ENCODE measurements around the gene IP6K3. TPM values are rescaled to one million over a fixed set of nuclear protein-coding genes. Genes with fewer than 3 reads are reported as not detected.

The IP6K3 gene
- total and polyA plus RNA-seq, 2 donors = 0.95 to 2.4 TPM

DNA sequence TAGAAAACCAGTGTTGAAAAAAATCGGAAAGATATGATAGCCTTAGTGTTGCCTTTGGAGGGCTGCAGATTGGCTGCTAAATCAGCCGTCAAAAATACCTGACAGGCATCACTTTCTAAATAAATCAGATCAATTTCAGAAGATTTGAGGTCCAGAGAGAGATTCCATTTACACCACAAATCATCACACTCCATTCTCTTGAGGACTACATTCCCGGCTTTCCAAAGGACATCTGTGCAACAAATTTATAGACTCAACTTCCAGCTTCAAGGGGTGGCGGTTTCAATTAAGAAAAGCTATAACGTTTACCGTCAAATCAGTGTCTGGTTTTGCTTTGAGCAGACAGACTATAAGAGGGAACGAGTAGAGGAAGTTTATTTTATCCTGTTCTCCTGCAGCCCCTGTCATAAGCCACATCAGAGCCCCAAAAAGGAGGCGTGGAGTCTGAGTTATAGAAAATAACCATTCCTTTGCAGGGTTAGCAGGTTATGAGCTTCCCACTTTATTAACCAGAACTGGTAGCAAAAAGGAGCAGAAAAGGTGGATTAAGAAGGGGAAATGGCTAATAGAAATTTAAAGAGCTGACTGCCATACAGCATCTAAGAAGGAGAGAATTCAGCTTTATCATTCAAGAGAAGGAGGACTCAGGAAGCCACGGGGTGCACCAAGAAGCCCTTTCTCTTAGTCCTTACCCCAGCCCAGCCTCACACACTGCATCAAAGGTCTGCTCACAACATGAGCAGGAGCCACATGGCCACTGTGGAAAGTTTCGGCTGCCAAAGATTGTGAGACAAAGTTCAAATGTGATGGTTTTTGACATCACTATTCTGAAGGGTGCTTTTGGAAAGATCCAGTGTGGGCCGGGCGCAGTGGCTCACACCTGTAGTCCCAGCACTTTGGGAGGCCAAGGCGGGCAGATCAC is 22.3 kb downstream of the IP6K3 start:
- no peak overlapping the region for H3K4me3 ChIP-seq (ENCODE audit: low read depth, low read length)
- no peaks in the 10 kb centered on the region for H3K36me3 ChIP-seq (ENCODE audit: insufficient read depth)
- DNase-seq (ENCODE audit: extremely low spot score) = no peak
- 61% methylated on average over 13 of the region's 13 CpGs for WGBS
- no peak overlapping the region for H3K27ac ChIP-seq (ENCODE audit: low read depth)
- no peaks in the 10 kb centered on the region for H3K4me1 ChIP-seq (ENCODE audit: insufficient read depth)

DNA sequence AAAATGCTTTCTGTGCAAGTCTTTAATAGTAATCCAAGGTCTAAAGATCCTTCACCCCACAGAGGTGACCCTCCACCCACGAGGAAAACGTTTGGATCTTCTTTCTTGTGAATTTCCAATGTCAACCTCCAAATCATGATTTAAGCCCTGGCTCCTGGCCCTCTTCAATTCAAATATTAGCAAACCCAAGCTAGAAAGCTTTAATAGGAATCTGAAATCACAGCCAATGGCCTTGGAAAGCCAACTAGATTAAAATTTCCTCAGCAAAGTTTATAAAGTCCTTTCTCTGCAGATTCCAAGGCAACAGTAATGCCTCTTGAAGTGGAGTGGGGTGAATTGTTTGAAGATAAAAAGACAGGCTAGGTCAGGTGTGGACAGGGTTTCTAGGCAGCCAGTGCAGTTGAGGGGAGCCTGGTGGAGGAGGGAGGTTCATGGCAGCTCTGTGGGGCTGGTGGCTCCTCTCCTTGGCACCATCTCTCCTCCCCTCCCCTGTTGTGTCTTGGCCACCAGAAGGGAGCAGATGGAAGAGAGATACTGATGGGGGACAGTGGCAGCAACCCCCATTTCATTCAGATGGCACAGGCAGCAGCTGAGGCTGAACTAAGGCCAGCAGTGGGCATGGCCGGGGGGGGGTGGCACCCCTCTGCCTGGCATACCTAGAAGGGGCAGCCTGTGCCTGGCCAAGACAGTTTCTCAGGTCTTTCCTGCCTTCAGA is 23.2 kb downstream of the IP6K3 start:
- WGBS = 45% methylated on average over 3 of the region's 3 CpGs
- Histone ChIP-seq H3K36me3 (ENCODE audit: insufficient read depth) (no peaks in the 10 kb centered on the region), H3K4me1 (ENCODE audit: insufficient read depth) (no peaks in the 10 kb centered on the region), H3K4me3 (ENCODE audit: low read depth, low read length) (no peak overlapping the region), H3K27ac (ENCODE audit: low read depth) (no peak overlapping the region)
- DNase-seq (ENCODE audit: extremely low spot score) = no peak

DNA sequence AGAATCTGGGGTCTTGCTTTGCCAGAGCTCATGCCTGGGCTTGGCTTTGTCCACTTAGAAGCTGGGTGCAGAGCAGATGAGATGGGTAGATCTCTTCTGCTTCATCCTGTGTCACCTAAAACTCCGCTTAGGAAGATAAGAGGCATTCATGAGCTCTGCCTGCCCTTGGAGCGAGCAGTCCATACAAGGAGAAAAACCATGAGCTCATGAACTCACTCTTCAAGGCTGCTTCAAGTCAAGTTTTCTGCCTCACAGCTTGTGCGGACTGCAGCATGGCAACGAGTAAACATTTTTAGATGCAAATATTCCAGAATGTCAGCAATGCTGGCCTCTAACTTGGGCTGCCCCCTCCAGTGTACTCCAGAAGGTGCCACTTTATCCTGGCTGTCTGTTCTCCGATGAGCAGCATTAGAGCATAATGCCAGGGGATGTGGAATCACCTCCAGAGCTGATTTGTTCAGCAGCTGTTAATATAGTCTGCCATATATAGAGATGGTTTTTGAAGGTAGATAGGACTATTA is 24.5 kb downstream of the IP6K3 start:
- no peak overlapping the region for H3K27ac ChIP-seq (ENCODE audit: low read depth)

DNA sequence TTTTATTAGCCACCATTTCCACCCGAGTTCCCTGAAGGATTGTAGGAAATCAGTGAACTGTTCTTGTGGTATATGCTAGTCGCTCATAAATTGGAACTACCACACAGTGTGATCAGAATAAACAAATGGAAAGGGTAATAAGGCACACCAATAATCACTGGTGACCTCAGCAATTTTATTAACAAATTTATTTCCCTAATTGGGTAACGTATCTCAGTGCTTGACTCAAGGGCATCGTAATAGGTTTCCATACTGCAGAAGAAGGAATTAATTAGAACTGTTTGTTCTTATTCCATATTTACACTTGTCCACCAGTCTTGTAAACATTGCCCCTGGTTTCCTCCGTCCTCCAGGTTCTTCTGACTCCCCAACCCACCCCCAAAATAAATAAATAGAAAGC is 25.2 kb downstream of the IP6K3 start:
- 72% methylated on average over 5 of the region's 5 CpGs for WGBS
- H3K27ac ChIP-seq (ENCODE audit: low read depth) = no peak overlapping the region
- DNase-seq (ENCODE audit: extremely low spot score) = no peak

More for the DNA sequence above, 24.5 kb downstream of the IP6K3 start:
- 63% methylated on average over 5 of the region's 5 CpGs for WGBS
- DNase-seq (ENCODE audit: extremely low spot score) = no peak
- no peaks in the 10 kb centered on the region for H3K4me1 ChIP-seq (ENCODE audit: insufficient read depth)
- no peaks in the 10 kb centered on the region for H3K36me3 ChIP-seq (ENCODE audit: insufficient read depth)
- no peak overlapping the region for H3K4me3 ChIP-seq (ENCODE audit: low read depth, low read length)

DNA sequence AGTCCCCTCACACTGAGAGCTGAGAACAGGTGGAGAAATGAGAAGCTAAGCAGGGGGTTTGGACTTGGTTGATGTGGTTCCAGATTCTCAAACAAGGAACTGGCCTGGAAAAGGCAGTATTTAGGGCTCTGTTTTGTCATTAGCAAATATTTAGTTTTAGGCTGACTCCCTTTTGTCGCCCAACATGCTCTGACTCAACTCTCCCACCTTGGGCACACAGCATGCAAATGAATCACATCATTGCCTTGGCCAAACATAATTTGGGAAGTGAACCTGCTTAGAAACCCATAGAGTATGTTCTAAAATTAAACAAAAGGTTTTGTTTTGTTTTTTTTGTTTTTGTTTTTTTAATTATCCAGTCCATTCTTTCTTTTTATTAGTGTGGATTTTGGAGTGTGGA is 25.7 kb downstream of the IP6K3 start:
- H3K36me3 ChIP-seq (ENCODE audit: insufficient read depth) = no peaks in the 10 kb centered on the region
- WGBS = 84% methylated on average over 1 of the region's 1 CpG
- H3K27ac ChIP-seq (ENCODE audit: low read depth) = peak overlapping the region; percentile 48
- no peak overlapping the region for H3K4me3 ChIP-seq (ENCODE audit: low read depth, low read length)
- H3K4me1 ChIP-seq (ENCODE audit: insufficient read depth) = no peaks in the 10 kb centered on the region
- DNase-seq (ENCODE audit: extremely low spot score) = no peak

More for the DNA sequence above, 25.2 kb downstream of the IP6K3 start:
- no peaks in the 10 kb centered on the region for H3K36me3 ChIP-seq (ENCODE audit: insufficient read depth)
- H3K4me3 ChIP-seq (ENCODE audit: low read depth, low read length) = no peak overlapping the region
- H3K4me1 ChIP-seq (ENCODE audit: insufficient read depth) = no peaks in the 10 kb centered on the region

DNA sequence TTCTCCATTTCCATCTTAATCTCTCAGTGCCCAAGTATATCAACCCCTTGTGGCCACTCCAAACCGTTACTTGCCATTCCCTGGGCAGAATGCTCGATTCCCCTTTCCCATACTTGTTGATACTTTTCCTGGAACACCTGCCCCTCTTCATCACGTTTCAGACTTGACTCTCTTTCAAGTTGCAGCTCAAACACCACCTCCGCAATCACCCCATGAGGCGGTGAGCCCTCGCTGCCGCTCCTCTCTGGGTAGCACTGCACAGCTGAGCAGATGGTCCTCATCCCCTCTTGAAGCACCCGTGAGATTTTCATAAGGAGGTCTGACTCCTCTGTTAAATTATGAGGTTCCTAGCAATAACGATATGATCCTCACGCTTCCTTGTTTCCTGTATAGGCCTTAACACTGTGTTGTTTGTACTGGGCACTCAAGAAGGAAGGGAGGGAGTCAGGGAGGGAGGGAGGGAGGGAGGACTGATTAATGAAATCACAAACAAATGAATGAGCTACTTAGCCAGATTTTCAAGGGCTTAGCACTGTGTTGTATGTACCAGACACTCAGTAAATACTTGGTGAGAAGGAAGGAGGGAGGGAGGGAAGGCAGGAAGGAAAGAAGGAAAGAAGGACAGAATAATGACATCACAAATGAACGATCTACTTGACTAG is 27.2 kb downstream of the IP6K3 start:
- 81% methylated on average over 11 of the region's 11 CpGs for WGBS
- Histone ChIP-seq H3K4me1 (ENCODE audit: insufficient read depth) (no peaks in the 10 kb centered on the region), H3K36me3 (ENCODE audit: insufficient read depth) (no peaks in the 10 kb centered on the region), H3K27ac (ENCODE audit: low read depth) (no peak overlapping the region), H3K4me3 (ENCODE audit: low read depth, low read length) (no peak overlapping the region)
- DNase-seq (ENCODE audit: extremely low spot score) = no peak

DNA sequence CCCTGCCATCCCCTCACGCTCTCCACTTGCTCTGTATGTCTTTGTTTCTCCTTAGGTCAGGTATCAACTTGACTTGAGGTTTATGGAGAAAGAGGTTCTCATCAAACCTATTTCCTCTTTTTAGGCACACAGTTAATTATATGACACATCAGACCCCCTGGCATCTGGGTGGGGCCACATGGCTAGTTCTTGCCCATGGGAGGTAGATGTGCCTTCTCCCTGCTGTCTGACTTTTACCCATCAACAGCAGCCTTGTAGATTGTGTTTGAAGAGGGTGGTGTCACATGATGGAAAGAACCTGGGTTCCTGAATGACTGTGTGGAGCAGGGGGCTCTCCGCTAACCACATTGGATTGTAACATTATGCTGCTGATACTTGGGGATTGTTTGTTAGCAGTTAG is 28.0 kb downstream of the IP6K3 start:
- WGBS = 96% methylated on average over 2 of the region's 2 CpGs
- Histone ChIP-seq H3K4me1 (ENCODE audit: insufficient read depth) (no peaks in the 10 kb centered on the region), H3K4me3 (ENCODE audit: low read depth, low read length) (no peak overlapping the region), H3K36me3 (ENCODE audit: insufficient read depth) (no peaks in the 10 kb centered on the region), H3K27ac (ENCODE audit: low read depth) (no peak overlapping the region)
- no peak for DNase-seq (ENCODE audit: extremely low spot score)

DNA sequence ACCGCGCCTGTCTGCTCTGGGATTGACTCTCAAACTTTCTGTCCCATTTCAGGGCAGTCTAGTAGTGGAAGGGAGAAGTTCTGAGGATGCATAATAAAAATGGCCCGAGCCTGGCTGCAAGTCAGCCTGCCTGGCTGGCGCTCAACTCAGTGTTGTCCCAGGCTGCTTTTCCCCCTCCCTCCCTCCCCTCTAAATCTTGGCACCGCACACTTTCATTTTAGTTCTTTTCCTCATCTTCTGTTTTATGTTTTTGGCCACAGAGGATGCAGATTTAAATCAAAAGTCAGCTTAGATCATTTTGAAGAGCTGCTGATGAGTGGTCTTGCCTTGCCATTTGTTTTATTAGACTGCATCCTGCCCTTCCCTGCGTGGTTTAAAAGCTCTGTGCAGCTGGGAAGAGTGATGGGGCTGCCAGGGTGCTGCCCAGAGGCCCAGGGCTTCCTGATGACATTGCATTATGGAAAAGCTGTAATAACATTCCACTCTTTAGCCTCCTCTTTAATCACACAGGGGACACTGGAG is 28.7 kb downstream of the IP6K3 start:
- H3K36me3 ChIP-seq (ENCODE audit: insufficient read depth) = no peaks in the 10 kb centered on the region
- H3K27ac ChIP-seq (ENCODE audit: low read depth) = no peak overlapping the region
- H3K4me3 ChIP-seq (ENCODE audit: low read depth, low read length) = no peak overlapping the region
- 16% methylated on average over 6 of the region's 6 CpGs for WGBS
- peak; percentile 33 for DNase-seq (ENCODE audit: extremely low spot score)
- H3K4me1 ChIP-seq (ENCODE audit: insufficient read depth) = no peaks in the 10 kb centered on the region

DNA sequence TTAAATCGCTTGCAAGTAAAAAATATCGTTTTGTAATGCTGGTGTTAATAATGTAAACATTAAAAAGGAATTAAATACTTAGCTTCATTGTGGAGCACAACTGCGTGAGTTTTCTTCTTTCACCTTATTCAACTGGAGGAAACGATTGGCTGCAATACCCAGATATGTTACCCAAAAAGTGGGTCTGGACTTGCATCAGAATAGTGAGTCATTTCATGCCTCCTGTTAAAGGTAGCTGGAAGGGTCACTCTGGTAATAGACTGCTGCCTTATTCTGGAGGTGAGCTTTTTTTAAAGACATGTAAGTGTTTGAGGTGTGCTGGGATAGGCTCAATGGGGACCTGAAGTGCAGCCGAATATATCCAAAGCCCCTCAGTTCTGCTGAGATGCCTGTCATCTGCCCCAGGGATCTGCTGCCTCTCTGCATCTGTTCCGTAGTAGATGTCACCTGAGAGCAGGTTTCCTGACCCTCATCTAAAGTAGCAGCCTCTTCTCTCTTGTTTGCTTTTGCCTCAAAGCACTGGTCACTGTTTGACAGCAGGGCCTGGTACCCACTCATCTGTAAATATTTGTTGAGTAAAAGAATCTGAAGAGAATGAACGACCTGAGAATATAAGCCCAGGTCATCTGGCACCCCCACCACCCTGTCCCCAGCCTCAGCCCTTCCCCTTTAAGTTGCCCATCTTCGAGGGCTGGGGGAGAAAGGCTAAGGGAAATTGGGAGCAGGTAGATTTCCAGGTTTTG is 29.6 kb downstream of the IP6K3 start:
- Histone ChIP-seq H3K4me3 (ENCODE audit: low read depth, low read length) (no peak overlapping the region), H3K27ac (ENCODE audit: low read depth) (no peak overlapping the region), H3K36me3 (ENCODE audit: insufficient read depth) (no peaks in the 10 kb centered on the region), H3K4me1 (ENCODE audit: insufficient read depth) (no peaks in the 10 kb centered on the region)
- no peak for DNase-seq (ENCODE audit: extremely low spot score)
- 80% methylated on average over 8 of the region's 8 CpGs for WGBS

DNA sequence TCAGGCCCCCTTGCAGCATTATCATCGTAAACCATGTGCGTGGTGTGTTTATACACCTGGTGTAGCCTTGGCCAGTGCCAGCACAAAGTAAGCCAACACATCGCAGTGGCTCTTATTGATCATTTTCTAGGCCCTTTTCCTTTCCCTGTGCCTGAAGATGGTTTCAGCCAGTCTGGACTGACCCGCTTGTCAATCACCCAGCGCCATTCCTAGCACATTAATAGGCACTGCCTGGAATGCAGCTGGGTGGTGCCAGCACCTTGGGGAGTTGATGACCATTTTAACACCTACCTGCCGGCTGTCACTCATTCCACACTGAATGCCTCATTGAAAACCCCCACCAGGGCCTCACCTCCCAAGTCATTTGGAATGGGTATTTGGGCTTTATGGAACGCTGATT is 30.3 kb downstream of the IP6K3 start:
- Histone ChIP-seq H3K4me1 (ENCODE audit: insufficient read depth) (no peaks in the 10 kb centered on the region), H3K27ac (ENCODE audit: low read depth) (no peak overlapping the region), H3K36me3 (ENCODE audit: insufficient read depth) (no peaks in the 10 kb centered on the region), H3K4me3 (ENCODE audit: low read depth, low read length) (no peak overlapping the region)
- WGBS = 75% methylated on average over 7 of the region's 7 CpGs
- no peak for DNase-seq (ENCODE audit: extremely low spot score)

DNA sequence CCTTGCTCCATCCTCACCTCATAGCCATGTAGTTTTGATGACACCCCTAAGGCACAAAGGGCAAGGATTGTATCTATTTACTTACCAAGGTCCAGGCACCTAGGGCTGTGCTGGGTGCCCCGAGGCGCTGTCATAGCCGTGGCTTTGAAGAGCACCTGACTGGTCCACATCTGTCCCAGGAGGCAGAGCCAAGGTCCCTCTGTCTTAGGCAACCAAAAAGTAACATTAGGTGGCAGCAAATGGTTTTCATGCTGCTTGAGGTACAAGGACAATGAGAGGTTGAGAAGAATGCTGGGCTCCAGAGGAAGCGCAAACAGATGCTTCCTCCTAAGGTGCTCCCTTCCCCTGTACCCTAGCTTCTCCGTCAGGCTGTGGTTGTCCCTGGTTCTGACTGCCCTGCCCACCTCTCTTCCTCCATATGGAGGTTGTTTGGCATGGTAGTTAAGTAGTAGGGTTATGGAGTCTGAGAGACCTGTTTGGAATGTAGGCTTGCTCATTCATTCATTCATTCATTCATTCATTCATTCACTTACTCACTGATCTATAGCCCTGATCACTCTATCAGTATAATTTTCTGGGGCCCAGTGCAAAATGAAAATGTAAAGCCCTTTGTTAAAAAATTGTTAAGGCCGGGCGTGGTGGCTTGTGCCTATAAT is 32.2 kb downstream of the IP6K3 start:
- DNase-seq (ENCODE audit: extremely low spot score) = no peak
- Histone ChIP-seq H3K4me1 (ENCODE audit: insufficient read depth) (peaks cover 2% of the 10 kb centered on the region), H3K4me3 (ENCODE audit: low read depth, low read length) (no peak overlapping the region), H3K27ac (ENCODE audit: low read depth) (no peak overlapping the region), H3K36me3 (ENCODE audit: insufficient read depth) (no peaks in the 10 kb centered on the region)
- WGBS = 86% methylated on average over 7 of the region's 7 CpGs

DNA sequence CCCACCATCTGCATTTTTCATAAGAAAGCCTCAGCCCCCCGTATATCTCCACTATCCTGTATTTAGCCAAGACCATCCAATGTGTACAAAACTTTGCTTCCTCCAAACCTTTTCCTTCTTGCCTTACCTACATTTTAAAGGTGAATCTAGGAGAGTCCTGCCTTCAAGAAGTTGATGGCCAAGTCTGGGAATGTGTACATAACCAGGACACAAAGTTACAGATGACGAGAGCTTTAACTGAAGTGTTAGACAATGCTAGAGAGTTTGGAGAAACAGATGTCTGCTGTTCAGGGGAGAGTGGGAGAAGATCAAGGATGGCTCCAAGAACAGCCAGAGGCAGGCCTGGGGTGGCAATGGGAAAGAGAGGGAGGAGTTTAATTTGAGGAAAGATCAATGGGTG is 32.9 kb downstream of the IP6K3 start:
- H3K4me3 ChIP-seq (ENCODE audit: low read depth, low read length) = no peak overlapping the region
- H3K36me3 ChIP-seq (ENCODE audit: insufficient read depth) = no peaks in the 10 kb centered on the region
- H3K27ac ChIP-seq (ENCODE audit: low read depth) = no peak overlapping the region
- WGBS = 57% methylated on average over 2 of the region's 2 CpGs
- no peak for DNase-seq (ENCODE audit: extremely low spot score)
- peaks cover 2% of the 10 kb centered on the region for H3K4me1 ChIP-seq (ENCODE audit: insufficient read depth)
